Measurements from ENCODE around the gene FANCC.
"Not testable (repeated sequence)": the region's sequence is repeated elsewhere in the genome, so short reads cannot be mapped to it uniquely, and the experiment has no call there.

The FANCC gene

DNA sequence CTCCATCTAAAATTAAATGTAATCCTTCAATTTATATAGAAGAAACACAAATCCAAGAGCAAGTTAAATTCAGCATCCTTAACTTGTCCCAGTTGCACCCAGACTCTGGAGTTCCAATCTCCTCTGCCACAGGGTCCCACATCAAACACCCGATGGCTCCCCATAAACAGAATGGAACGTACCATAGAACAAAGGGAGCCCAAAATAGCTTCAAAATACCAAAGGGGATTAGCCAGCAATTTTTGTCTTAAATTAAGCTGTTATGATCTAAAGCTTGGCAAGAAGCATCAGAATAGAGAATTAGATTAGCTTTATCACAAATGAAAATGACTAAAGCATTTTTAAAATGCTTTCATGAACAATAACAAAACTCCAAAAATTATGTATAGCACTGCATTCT is 112.8 kb downstream of the FANCC start:
- no peak overlapping the region for H3K4me3 ChIP-seq (ENCODE audit: low read length)
- TF ChIP-seq, protein P1, sequence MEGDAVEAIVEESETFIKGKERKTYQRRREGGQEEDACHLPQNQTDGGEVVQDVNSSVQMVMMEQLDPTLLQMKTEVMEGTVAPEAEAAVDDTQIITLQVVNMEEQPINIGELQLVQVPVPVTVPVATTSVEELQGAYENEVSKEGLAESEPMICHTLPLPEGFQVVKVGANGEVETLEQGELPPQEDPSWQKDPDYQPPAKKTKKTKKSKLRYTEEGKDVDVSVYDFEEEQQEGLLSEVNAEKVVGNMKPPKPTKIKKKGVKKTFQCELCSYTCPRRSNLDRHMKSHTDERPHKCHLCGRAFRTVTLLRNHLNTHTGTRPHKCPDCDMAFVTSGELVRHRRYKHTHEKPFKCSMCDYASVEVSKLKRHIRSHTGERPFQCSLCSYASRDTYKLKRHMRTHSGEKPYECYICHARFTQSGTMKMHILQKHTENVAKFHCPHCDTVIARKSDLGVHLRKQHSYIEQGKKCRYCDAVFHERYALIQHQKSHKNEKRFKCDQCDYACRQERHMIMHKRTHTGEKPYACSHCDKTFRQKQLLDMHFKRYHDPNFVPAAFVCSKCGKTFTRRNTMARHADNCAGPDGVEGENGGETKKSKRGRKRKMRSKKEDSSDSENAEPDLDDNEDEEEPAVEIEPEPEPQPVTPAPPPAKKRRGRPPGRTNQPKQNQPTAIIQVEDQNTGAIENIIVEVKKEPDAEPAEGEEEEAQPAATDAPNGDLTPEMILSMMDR (conservative IDR thresholded peaks at IDR 0.05; ENCODE audit: low read depth, low read length), result no peak
- DNase-seq (ENCODE audit: low read depth), result peak; percentile 83

DNA sequence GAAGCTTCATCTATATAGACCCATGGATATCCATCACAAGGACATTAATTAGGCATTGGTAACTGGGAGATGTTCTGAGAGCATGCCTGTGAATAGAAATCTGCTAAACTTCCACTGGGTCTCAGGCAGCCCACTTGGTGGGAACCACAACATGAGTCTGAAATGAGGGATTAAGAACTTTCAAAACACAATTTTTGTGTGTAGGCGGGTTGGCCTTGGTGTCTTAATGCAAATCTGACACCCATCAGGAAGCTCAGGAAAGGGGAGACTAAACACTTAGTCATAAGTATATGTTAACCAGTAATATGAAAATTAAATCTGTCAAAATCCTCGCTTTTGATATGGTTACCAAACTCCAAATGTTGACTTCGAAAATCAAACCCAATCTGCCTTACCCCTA is 113.2 kb downstream of the FANCC start:
- peak; percentile 72 for DNase-seq (ENCODE audit: low read depth)
- H3K4me3 ChIP-seq (ENCODE audit: low read length), result no peak overlapping the region
- TF ChIP-seq, protein P1 (conservative IDR thresholded peaks at IDR 0.05; ENCODE audit: low read depth, low read length), result no peak

DNA sequence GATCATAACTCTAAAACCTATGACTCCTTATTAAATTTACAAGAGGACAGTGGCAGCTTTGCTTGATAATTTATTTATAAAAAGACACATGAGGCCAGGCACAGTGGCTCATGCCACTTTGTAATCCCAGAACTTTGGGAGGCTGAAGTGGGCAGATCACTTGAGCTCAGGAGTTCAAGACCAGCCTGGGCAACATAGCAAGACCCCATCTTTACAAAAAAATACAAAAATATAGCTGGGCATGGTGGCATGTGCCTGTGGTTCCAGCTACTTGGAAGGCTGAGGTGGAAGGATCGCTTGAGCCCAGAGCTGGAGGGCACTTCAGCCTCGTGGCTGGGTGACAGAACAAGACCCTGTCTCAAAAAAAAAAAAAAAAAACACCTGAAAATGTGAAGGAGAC is 114.5 kb downstream of the FANCC start:
- not testable (repeated sequence) for H3K4me3 ChIP-seq (ENCODE audit: low read length); DNase-seq (ENCODE audit: low read depth)

DNA sequence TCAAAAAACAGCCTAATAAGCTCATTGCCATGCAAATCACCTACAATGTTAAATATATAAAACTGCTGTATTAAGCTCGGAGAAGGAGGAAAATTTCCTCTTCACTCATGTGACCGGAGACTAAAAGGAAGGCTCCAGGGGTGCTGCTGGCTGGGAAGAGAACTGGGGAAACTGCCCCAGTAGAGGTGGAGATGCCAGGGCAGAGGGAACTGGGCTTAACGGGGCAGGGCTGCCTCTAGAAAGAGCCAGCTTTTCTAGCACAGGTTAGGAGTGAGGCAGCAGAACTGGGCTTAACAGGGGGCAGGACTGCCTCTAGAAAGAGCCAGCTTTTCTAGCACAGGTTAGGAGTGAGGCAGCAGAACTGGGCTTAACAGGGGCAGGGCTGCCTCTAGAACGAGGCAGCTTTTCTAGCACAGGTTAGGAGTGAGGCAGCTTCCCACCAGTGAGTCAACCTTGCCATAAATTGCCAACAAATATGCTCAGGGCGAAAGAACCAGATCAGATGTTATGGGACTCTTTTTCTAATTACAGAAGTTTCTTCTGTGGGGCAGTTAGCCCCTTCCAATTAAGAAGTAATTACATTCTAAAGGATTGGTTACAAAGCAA is 115.3 kb downstream of the FANCC start:
- TF ChIP-seq, protein P1 (conservative IDR thresholded peaks at IDR 0.05; ENCODE audit: low read depth, low read length), result no peak
- H3K4me3 ChIP-seq (ENCODE audit: low read length), result no peak overlapping the region
- DNase-seq (ENCODE audit: low read depth), result no peak

DNA sequence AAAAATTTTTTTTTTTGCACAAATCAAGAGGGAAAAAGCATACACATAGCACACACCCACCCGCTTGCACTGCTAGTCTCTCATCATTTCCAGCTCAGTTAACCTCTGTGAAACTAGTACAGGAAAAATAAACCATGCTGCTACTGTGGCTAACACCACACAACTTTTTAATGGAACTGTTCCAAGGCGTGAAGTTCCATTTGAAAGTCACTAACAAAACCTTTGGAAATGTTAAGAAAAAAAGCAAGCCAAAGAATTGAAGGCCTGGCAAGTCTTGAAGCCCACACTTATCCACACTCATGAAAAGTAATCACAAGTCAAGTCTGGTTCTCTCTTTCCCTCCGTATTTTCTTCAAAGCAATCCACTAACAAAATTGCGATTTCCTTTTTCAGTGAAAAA is 116.3 kb downstream of the FANCC start:
- no peak for DNase-seq (ENCODE audit: low read depth)
- H3K4me3 ChIP-seq (ENCODE audit: low read length), result no peak overlapping the region
- TF ChIP-seq, protein P1 (conservative IDR thresholded peaks at IDR 0.05; ENCODE audit: low read depth, low read length), result no peak

DNA sequence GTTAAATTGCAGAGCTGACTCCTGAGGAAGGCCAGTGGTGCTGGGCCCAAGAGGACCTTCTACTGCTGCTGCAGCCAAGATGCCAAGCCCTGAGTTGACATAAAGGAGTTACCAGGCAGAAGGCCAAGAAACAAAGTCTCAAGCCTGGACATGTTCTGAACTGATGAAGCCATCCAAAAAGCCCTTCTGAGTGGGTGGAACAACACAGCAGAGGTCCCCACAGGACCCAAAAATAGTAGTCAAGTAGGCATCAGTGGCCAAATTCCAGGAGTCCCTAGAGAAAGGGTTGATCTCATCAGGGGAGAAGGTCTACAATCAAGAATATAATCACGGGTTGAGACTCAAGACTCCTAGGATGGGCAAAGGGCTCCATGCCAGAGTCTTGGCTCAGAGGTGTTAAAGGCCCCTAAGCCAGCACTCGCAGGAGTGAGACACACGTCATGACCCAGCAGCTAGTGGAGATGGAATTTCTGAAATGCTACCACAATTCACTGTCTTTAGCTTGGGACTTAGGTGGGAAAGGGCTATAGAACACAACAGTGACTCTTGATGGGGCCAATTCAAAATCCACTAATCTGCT is 119.7 kb downstream of the FANCC start:
- peak; percentile 97 for DNase-seq (ENCODE audit: low read depth)
- no peak overlapping the region for H3K4me3 ChIP-seq (ENCODE audit: low read length)
- TF ChIP-seq, protein P1 (conservative IDR thresholded peaks at IDR 0.05; ENCODE audit: low read depth, low read length), result no peak

DNA sequence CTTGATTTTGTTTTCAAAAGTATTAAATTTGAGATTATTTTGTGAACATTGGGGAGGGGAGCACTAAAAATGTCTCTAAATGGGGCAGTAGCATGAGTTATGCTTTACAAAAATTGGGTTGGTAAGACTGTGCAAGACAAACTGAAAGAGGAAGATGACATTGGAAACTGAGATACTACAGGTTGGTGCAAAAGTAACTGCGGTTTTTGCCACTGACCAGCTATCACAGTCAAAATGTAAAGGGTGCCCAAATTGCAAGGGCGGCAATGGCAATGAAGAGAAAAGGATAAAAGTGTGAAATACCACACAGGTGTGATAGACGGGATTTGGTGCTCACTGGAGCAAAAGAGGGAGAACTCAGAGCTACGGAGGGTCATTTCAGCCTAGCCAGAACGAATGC is 124.0 kb downstream of the FANCC start:
- TF ChIP-seq, protein P1 (conservative IDR thresholded peaks at IDR 0.05; ENCODE audit: low read depth, low read length), result no peak
- no peak for DNase-seq (ENCODE audit: low read depth)
- H3K4me3 ChIP-seq (ENCODE audit: low read length), result no peak overlapping the region

Data from retinal pigment epithelial cell (primary cell).